Daoy (cell line): Measurements from ENCODE around the gene PRKAR2B. TPM values are rescaled to one million over a fixed set of nuclear protein-coding genes. Genes with fewer than 3 reads are reported as not detected.
A peak's percentile ranks its signal among the peaks of the same experiment; 100 is the strongest.
"Not testable (repeated sequence)": the region's sequence is repeated elsewhere in the genome, so short reads cannot be mapped to it uniquely, and the experiment has no call there.

ENCODE experiments used
- DNase-seq: peaks from one replicate; pipeline ENCODE4 v3.0.0-alpha.2; 2015; ENCODE audit warnings: low read depth
- total RNA-seq: library from RNA; depleted of rRNA; stranded (reverse); fragments of >200 nt; shearing (Covaris generic); gene quantifications from 2 replicates; pipeline ENCODE4 v1.2.3, GENCODE V29; 2014

The PRKAR2B gene
- total RNA-seq, 1 experiment from 2014 or later = 12.3 TPM

GRCh38 chr7:107026166-107026565, 18.3 kb upstream of the PRKAR2B start:
- no peak for DNase-seq

GRCh38 chr7:107027208-107027607, 17.3 kb upstream of the PRKAR2B start:
- DNase-seq = no peak

- DNase-seq = no peak
Observed at GRCh38 chr7:107029061-107029763, 15.3 kb upstream of the PRKAR2B start.

GRCh38 chr7:107029764-107030286, 14.7 kb upstream of the PRKAR2B start:
- no peak for DNase-seq

GRCh38 chr7:107032050-107032449, 12.5 kb upstream of the PRKAR2B start:
- DNase-seq = no peak

- no peak for DNase-seq
Observed at GRCh38 chr7:107032720-107033438, 11.6 kb upstream of the PRKAR2B start.

GRCh38 chr7:107034553-107034952, 10.0 kb upstream of the PRKAR2B start:
- no peak for DNase-seq

- peak; percentile 86 for DNase-seq
Observed at GRCh38 chr7:107035446-107035845, 9.1 kb upstream of the PRKAR2B start.

GRCh38 chr7:107036535-107036934, 8.0 kb upstream of the PRKAR2B start:
- no peak for DNase-seq

GRCh38 chr7:107037717-107038603, 6.5 kb upstream of the PRKAR2B start:
- no peak for DNase-seq

- no peak for DNase-seq
Observed at GRCh38 chr7:107039199-107039900, 5.2 kb upstream of the PRKAR2B start.

GRCh38 chr7:107041097-107041496, 3.4 kb upstream of the PRKAR2B start:
- no peak for DNase-seq

- DNase-seq = not testable (repeated sequence)
Observed at GRCh38 chr7:107041764-107042163, 2.7 kb upstream of the PRKAR2B start.

GRCh38 chr7:107042326-107042910, 2.1 kb upstream of the PRKAR2B start:
- DNase-seq = not testable (repeated sequence)

- DNase-seq = no peak
Observed at GRCh38 chr7:107043491-107043890, 1.0 kb upstream of the PRKAR2B start.

- no peak for DNase-seq
Observed at GRCh38 chr7:107043921-107044346, 571 bp upstream of the PRKAR2B start.

- DNase-seq = peak; percentile 18
Observed at GRCh38 chr7:107045195-107045960, 873 bp downstream of the PRKAR2B start.

GRCh38 chr7:107045980-107046379, 1.5 kb downstream of the PRKAR2B start:
- peak; percentile 46 for DNase-seq

- DNase-seq = no peak
Observed at GRCh38 chr7:107046491-107047259, 2.2 kb downstream of the PRKAR2B start.
